ENCODE results near the gene DMRTC2. TPM values are rescaled to one million over a fixed set of nuclear protein-coding genes. Genes with fewer than 3 reads are reported as not detected.

The DMRTC2 gene
- total RNA-seq, 1 donor from 2014 or later: not detected

GRCh38 chr19:41897820-41898219 lies 53.0 kb downstream of the DMRTC2 start:
- TF ChIP-seq CTCF (IDR thresholded peaks at IDR 0.05; ENCODE audit: unreplicated experiment): no peak
- no peak overlapping the region for H3K27ac Mint-ChIP-seq (ENCODE audit: unreplicated experiment)
- H3K27me3 Mint-ChIP-seq (ENCODE audit: unreplicated experiment): peaks cover 2% of the 10 kb centered on the region
- H3K9me3 Mint-ChIP-seq (ENCODE audit: unreplicated experiment): no peaks in the 10 kb centered on the region
- peak overlapping the region; percentile 37 for H3K4me3 Mint-ChIP-seq (ENCODE audit: unreplicated experiment)
- peaks cover 26% of the 10 kb centered on the region for H3K36me3 Mint-ChIP-seq (ENCODE audit: low read depth, unreplicated experiment)
- H3K4me1 Mint-ChIP-seq (ENCODE audit: unreplicated experiment): peaks cover 12% of the 10 kb centered on the region
- DNase-seq (ENCODE audit: low spot score): no peak

- peaks cover 3% of the 10 kb centered on the region for H3K27me3 Mint-ChIP-seq (ENCODE audit: unreplicated experiment)
- H3K27ac Mint-ChIP-seq (ENCODE audit: unreplicated experiment): no peak overlapping the region
- TF ChIP-seq CTCF (IDR thresholded peaks at IDR 0.05; ENCODE audit: unreplicated experiment): no peak
- peaks cover 12% of the 10 kb centered on the region for H3K4me1 Mint-ChIP-seq (ENCODE audit: unreplicated experiment)
- H3K36me3 Mint-ChIP-seq (ENCODE audit: low read depth, unreplicated experiment): peaks cover 26% of the 10 kb centered on the region
- DNase-seq (ENCODE audit: low spot score): no peak
- H3K4me3 Mint-ChIP-seq (ENCODE audit: unreplicated experiment): peak overlapping the region; percentile 25
- no peaks in the 10 kb centered on the region for H3K9me3 Mint-ChIP-seq (ENCODE audit: unreplicated experiment)
These were observed 53.4 kb downstream of the DMRTC2 start for GRCh38 chr19:41898235-41898634.

Small RNA genes lying within 50 kb of the gene (microRNA-seq; reads per million reads assigned to microRNA genes)
- gene MIR6797 (ENCODE audit: unreplicated experiment): 5.0 reads per million, percentile 49 among the genes with 10 or more reads in this experiment

Other genes starting within 250 kb of the DMRTC2 start
- gene CEACAM4, start 218.0 kb upstream of the DMRTC2 start, total RNA-seq (ENCODE audit: unreplicated experiment): not detected
- gene CEACAM7, start 156.8 kb upstream of the DMRTC2 start, total RNA-seq (ENCODE audit: unreplicated experiment): not detected
- not detected for gene CEACAM5, start 136.4 kb upstream of the DMRTC2 start, total RNA-seq (ENCODE audit: unreplicated experiment)
- gene CEACAM6, start 89.5 kb upstream of the DMRTC2 start, total RNA-seq (ENCODE audit: unreplicated experiment): not detected
- gene CEACAM3, start 48.5 kb upstream of the DMRTC2 start, total RNA-seq (ENCODE audit: unreplicated experiment): not detected
- not detected for gene LYPD4, start 359 bp upstream of the DMRTC2 start, total RNA-seq (ENCODE audit: unreplicated experiment)
- gene RPS19, start 15.2 kb downstream of the DMRTC2 start, total RNA-seq (ENCODE audit: unreplicated experiment): 3,886 TPM
- gene CD79A, start 32.2 kb downstream of the DMRTC2 start, total RNA-seq (ENCODE audit: unreplicated experiment): 1.1 TPM
- gene ARHGEF1, start 38.1 kb downstream of the DMRTC2 start, total RNA-seq (ENCODE audit: unreplicated experiment): 113 TPM
- gene ERFL, start 83.4 kb downstream of the DMRTC2 start, total RNA-seq (ENCODE audit: unreplicated experiment): 0.46 TPM
- gene RABAC1, start 114.3 kb downstream of the DMRTC2 start, total RNA-seq (ENCODE audit: unreplicated experiment): 146 TPM
- gene ATP1A3, start 149.2 kb downstream of the DMRTC2 start, total RNA-seq (ENCODE audit: unreplicated experiment): not detected
- gene GRIK5, start 225.2 kb downstream of the DMRTC2 start, total RNA-seq (ENCODE audit: unreplicated experiment): 18.4 TPM
- 19.7 TPM for gene ZNF574, start 231.1 kb downstream of the DMRTC2 start, total RNA-seq (ENCODE audit: unreplicated experiment)

Measured in endothelial cell (in vitro differentiated cells).